Measurements from ENCODE around the gene KARS1.

Gene KARS1

DNA sequence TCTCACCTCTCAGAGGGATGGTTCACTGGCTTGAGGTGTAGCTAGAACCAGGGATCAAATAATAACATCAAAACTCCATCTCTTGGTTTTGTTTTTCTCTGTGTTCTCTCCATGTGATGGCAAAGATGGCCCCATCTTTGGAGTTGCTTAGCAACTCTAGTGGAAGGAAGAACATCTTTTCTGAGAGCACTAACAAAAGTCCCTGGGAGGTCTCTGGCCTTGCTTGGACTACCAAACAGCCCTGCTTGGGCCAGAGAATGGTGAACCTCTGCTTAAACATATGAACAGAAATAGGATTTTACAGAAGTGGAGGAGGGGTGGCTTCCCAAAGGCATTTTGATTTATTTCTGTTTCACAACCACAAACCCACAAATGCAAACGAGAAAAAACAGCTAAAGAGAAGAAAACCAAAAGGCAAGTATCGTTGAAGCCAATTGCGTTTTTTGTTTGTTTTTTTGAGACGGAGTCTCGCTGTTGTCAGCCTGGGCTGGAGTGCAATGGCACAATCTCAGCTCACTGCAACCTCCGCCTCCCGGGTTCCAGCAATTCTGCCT is 68.1 kb downstream of the KARS1 start:
- no peak for DNase-seq (ENCODE audit: low read depth)

DNA sequence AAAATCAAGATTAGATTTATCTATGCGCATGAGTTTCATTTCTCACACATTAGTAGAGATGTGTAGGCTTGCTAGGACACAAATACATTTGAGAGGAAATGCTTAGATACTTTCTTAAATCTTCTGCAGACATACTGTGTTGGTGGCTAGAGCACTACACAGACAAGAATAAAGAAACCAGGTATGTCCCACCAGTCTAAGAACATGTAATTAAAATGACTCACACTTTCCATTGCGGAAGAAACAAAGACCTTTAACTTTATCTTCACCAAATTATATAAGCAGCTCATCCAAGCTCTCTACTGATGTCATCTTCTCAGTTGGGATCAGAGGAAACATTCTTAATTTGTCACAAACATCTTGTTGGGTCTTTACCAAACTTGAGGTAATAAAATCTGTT is 68.7 kb downstream of the KARS1 start:
- DNase-seq (ENCODE audit: low read depth) = no peak

DNA sequence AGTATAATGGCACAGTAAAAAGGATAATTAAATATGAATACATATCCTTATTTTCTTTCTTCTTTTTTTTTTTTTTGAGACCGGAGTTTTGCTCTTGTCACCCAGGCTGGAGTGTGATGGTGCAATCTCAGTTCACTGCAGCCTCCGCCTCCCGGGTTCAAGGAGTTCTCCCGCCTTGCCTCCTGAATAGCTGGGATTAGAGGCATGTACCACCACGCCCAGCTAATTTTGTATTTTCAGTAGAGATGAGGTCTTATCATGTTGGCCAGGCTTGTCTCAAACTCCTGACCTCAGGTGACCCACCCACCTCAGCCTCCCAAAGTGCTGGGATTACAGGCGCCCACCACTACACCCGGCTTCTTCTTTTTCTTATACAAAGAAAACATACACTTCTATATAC is 69.3 kb downstream of the KARS1 start:
- DNase-seq (ENCODE audit: low read depth) = no peak

All from T-helper 22 cell (primary cell).